Measurements from ENCODE around the gene DCAF17. TPM values are rescaled to one million over a fixed set of nuclear protein-coding genes. Genes with fewer than 3 reads are reported as not detected.

DCAF17 gene
- total and polyA plus RNA-seq, 4 donors: 2.5 to 10.4 (median 6.1) TPM

DNA sequence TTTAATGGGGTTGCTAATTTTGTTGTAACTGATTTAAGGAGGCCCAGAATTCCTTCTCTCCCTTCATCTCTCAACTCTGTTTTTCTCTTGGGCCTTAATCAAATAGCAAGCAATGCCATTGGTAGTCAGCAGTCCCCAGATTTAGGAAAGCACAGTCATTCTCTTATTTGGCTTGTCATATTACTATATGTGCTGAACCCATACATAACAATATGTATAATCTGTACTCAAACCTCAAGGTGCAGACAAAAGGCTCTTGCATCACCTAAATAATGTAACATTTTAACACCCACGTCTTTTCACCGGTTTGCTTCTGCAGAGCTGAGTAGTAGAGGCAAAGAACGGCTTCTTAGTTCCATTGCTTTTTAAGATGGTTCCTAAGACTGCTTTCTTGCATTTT is 33.6 kb upstream of the DCAF17 start:
- Histone ChIP-seq H3K36me3 (ENCODE audit: control insufficient read depth in 4 of 4, insufficient read depth in 3 of 4, low read depth in 1 of 4, low read length in 3 of 4) (no peaks in the 10 kb centered on the region), H3K9ac (ENCODE audit: low read depth in 1 of 2, low read length in 2 of 2) (no peak overlapping the region), H3K4me1 (ENCODE audit: control insufficient read depth in 4 of 4, insufficient read depth in 4 of 4, low read length in 3 of 4) (no peaks in the 10 kb centered on the region), H3K27me3 (ENCODE audit: control insufficient read depth in 4 of 4, insufficient read depth in 4 of 4, low read length in 3 of 4) (no peaks in the 10 kb centered on the region), H3K4me3 (ENCODE audit: low read depth in 1 of 3, low read length in 3 of 3) (no peak overlapping the region), H3K9me3 (ENCODE audit: control insufficient read depth in 4 of 4, low read length in 3 of 4) (no peaks in the 10 kb centered on the region), H3K27ac (ENCODE audit: low read depth in 1 of 2, low read length in 2 of 2) (no peak overlapping the region)
- WGBS: 94% methylated on average over 3 of the region's 3 CpGs
- no peak for DNase-seq (ENCODE audit: low spot score)
- TF ChIP-seq NR2F2 (IDR thresholded peaks at IDR 0.05): no peak

DNA sequence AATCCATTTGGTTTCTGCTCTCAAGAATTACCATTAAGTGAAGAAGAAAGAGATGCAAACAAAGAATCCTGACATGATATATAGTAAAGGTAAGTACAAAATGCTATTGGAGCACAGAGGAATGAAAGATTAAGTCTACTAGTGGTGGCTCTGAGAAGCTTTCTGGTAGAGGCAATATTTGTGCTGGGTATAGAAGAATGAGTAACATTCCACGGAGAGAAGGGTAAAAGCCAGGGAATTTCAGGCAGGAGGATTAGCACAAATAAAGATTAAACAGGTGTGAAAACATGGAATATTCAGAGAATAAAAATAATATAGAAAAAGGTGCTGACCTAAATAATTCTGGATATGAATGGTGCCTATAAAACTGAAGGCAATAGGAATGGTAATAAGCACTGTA is 32.1 kb upstream of the DCAF17 start:
- H3K27me3 ChIP-seq (ENCODE audit: control insufficient read depth in 4 of 4, insufficient read depth in 4 of 4, low read length in 3 of 4): no peaks in the 10 kb centered on the region
- no peak overlapping the region for H3K4me3 ChIP-seq (ENCODE audit: low read depth in 1 of 3, low read length in 3 of 3)
- 100% methylated on average over 1 of the region's 1 CpG for WGBS
- H3K36me3 ChIP-seq (ENCODE audit: control insufficient read depth in 4 of 4, insufficient read depth in 3 of 4, low read depth in 1 of 4, low read length in 3 of 4): no peaks in the 10 kb centered on the region
- DNase-seq (ENCODE audit: low spot score): no peak
- no peaks in the 10 kb centered on the region for H3K9me3 ChIP-seq (ENCODE audit: control insufficient read depth in 4 of 4, low read length in 3 of 4)
- no peaks in the 10 kb centered on the region for H3K4me1 ChIP-seq (ENCODE audit: control insufficient read depth in 4 of 4, insufficient read depth in 4 of 4, low read length in 3 of 4)
- TF ChIP-seq, protein P1, sequence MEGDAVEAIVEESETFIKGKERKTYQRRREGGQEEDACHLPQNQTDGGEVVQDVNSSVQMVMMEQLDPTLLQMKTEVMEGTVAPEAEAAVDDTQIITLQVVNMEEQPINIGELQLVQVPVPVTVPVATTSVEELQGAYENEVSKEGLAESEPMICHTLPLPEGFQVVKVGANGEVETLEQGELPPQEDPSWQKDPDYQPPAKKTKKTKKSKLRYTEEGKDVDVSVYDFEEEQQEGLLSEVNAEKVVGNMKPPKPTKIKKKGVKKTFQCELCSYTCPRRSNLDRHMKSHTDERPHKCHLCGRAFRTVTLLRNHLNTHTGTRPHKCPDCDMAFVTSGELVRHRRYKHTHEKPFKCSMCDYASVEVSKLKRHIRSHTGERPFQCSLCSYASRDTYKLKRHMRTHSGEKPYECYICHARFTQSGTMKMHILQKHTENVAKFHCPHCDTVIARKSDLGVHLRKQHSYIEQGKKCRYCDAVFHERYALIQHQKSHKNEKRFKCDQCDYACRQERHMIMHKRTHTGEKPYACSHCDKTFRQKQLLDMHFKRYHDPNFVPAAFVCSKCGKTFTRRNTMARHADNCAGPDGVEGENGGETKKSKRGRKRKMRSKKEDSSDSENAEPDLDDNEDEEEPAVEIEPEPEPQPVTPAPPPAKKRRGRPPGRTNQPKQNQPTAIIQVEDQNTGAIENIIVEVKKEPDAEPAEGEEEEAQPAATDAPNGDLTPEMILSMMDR (IDR thresholded peaks at IDR 0.05; ENCODE audit: low read depth, low read length, missing input control): no peak
- TF ChIP-seq NR2F2 (IDR thresholded peaks at IDR 0.05) (no peak), FOXA1 (IDR thresholded peaks at IDR 0.05) (no peak), SP1 (IDR thresholded peaks at IDR 0.05) (no peak), RAD21 (IDR thresholded peaks at IDR 0.05) (no peak), JUND (IDR thresholded peaks at IDR 0.05) (no peak)
- H3K27ac ChIP-seq (ENCODE audit: low read depth in 1 of 2, low read length in 2 of 2): no peak overlapping the region
- no peak overlapping the region for H3K9ac ChIP-seq (ENCODE audit: low read depth in 1 of 2, low read length in 2 of 2)

DNA sequence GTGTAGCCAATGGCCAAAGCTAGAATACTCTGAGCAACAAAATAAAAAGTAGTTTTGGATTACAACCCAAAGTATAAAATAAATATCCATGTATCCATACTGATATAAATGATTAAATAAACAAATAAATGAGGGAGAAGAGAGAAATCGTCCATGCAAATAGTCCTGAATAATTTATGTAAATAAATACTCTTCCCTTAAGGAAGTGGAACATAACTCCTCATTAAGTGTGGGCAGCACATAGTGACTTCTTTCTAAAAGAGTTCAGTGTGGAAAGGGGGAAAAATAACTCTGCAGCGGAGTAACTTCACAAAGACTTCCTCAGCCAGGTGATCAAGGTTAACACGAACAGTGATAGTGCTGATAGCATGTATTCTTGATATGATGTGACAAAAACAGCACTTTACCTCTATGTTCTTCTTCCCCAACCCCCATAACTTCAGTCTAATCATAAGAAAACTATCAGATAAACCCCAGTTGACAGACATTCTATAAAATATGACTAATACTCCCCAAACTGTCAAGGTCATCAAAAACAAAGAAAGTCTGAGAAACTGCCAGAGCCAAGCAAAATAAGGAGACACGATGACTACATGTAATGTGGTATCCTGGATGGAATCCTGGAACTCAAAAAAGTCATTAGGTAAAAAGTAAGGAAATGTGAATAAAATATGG is 31.0 kb upstream of the DCAF17 start:
- Histone ChIP-seq H3K27ac (ENCODE audit: low read depth in 1 of 2, low read length in 2 of 2) (no peak overlapping the region), H3K4me3 (ENCODE audit: low read depth in 1 of 3, low read length in 3 of 3) (no peak overlapping the region), H3K4me1 (ENCODE audit: control insufficient read depth in 4 of 4, insufficient read depth in 4 of 4, low read length in 3 of 4) (no peaks in the 10 kb centered on the region), H3K9ac (ENCODE audit: low read depth in 1 of 2, low read length in 2 of 2) (no peak overlapping the region), H3K36me3 (ENCODE audit: control insufficient read depth in 4 of 4, insufficient read depth in 3 of 4, low read depth in 1 of 4, low read length in 3 of 4) (no peaks in the 10 kb centered on the region), H3K9me3 (ENCODE audit: control insufficient read depth in 4 of 4, low read length in 3 of 4) (no peaks in the 10 kb centered on the region), H3K27me3 (ENCODE audit: control insufficient read depth in 4 of 4, insufficient read depth in 4 of 4, low read length in 3 of 4) (no peaks in the 10 kb centered on the region)
- no peak for TF ChIP-seq TAF1 (conservative IDR thresholded peaks at IDR 0.05)
- TF ChIP-seq YY1 (IDR thresholded peaks at IDR 0.05): no peak
- TF ChIP-seq GABPA (IDR thresholded peaks at IDR 0.05 in 1 of 2, conservative IDR thresholded peaks at IDR 0.05 in 1 of 2): no peak
- TF ChIP-seq SP1 (IDR thresholded peaks at IDR 0.05): no peak
- TF ChIP-seq, protein P2, sequence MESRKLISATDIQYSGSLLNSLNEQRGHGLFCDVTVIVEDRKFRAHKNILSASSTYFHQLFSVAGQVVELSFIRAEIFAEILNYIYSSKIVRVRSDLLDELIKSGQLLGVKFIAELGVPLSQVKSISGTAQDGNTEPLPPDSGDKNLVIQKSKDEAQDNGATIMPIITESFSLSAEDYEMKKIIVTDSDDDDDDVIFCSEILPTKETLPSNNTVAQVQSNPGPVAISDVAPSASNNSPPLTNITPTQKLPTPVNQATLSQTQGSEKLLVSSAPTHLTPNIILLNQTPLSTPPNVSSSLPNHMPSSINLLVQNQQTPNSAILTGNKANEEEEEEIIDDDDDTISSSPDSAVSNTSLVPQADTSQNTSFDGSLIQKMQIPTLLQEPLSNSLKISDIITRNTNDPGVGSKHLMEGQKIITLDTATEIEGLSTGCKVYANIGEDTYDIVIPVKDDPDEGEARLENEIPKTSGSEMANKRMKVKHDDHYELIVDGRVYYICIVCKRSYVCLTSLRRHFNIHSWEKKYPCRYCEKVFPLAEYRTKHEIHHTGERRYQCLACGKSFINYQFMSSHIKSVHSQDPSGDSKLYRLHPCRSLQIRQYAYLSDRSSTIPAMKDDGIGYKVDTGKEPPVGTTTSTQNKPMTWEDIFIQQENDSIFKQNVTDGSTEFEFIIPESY (IDR thresholded peaks at IDR 0.05): no peak
- TF ChIP-seq NR2F2 (IDR thresholded peaks at IDR 0.05): no peak
- TF ChIP-seq RAD21 (IDR thresholded peaks at IDR 0.05): no peak
- TF ChIP-seq FOXA2 (IDR thresholded peaks at IDR 0.05): no peak
- TF ChIP-seq HNF4G (IDR thresholded peaks at IDR 0.05): no peak
- TF ChIP-seq, protein P1 (IDR thresholded peaks at IDR 0.05; ENCODE audit: low read depth, low read length, missing input control): no peak
- TF ChIP-seq, protein P3, sequence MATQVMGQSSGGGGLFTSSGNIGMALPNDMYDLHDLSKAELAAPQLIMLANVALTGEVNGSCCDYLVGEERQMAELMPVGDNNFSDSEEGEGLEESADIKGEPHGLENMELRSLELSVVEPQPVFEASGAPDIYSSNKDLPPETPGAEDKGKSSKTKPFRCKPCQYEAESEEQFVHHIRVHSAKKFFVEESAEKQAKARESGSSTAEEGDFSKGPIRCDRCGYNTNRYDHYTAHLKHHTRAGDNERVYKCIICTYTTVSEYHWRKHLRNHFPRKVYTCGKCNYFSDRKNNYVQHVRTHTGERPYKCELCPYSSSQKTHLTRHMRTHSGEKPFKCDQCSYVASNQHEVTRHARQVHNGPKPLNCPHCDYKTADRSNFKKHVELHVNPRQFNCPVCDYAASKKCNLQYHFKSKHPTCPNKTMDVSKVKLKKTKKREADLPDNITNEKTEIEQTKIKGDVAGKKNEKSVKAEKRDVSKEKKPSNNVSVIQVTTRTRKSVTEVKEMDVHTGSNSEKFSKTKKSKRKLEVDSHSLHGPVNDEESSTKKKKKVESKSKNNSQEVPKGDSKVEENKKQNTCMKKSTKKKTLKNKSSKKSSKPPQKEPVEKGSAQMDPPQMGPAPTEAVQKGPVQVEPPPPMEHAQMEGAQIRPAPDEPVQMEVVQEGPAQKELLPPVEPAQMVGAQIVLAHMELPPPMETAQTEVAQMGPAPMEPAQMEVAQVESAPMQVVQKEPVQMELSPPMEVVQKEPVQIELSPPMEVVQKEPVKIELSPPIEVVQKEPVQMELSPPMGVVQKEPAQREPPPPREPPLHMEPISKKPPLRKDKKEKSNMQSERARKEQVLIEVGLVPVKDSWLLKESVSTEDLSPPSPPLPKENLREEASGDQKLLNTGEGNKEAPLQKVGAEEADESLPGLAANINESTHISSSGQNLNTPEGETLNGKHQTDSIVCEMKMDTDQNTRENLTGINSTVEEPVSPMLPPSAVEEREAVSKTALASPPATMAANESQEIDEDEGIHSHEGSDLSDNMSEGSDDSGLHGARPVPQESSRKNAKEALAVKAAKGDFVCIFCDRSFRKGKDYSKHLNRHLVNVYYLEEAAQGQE (IDR thresholded peaks at IDR 0.05): no peak
- TF ChIP-seq, protein P4, sequence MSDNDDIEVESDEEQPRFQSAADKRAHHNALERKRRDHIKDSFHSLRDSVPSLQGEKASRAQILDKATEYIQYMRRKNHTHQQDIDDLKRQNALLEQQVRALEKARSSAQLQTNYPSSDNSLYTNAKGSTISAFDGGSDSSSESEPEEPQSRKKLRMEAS (IDR thresholded peaks at IDR 0.05): no peak
- TF ChIP-seq, protein P5, sequence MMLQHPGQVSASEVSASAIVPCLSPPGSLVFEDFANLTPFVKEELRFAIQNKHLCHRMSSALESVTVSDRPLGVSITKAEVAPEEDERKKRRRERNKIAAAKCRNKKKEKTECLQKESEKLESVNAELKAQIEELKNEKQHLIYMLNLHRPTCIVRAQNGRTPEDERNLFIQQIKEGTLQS (IDR thresholded peaks at IDR 0.05): no peak
- no peak for TF ChIP-seq RXRA (IDR thresholded peaks at IDR 0.05)
- no peak for TF ChIP-seq HNF4A (conservative IDR thresholded peaks at IDR 0.05)
- no peak for TF ChIP-seq JUND (IDR thresholded peaks at IDR 0.05)
- 93% methylated on average over 4 of the region's 4 CpGs for whole genome bisulfite sequencing
- DNase-seq (ENCODE audit: low spot score): no peak

Data from liver (tissue), 9 donors.